HG03342 (cell line): Measurements from ENCODE around the gene EDAR.

Experiments used
- ATAC-seq: cut with Tn5 transposase; IDR thresholded peaks from one replicate; pipeline ENCODE4 v1.9.1; 2021; ENCODE audit warnings: mild to moderate bottlenecking, moderate library complexity; ENCODE audit not compliant: unreplicated experiment

The EDAR gene

DNA sequence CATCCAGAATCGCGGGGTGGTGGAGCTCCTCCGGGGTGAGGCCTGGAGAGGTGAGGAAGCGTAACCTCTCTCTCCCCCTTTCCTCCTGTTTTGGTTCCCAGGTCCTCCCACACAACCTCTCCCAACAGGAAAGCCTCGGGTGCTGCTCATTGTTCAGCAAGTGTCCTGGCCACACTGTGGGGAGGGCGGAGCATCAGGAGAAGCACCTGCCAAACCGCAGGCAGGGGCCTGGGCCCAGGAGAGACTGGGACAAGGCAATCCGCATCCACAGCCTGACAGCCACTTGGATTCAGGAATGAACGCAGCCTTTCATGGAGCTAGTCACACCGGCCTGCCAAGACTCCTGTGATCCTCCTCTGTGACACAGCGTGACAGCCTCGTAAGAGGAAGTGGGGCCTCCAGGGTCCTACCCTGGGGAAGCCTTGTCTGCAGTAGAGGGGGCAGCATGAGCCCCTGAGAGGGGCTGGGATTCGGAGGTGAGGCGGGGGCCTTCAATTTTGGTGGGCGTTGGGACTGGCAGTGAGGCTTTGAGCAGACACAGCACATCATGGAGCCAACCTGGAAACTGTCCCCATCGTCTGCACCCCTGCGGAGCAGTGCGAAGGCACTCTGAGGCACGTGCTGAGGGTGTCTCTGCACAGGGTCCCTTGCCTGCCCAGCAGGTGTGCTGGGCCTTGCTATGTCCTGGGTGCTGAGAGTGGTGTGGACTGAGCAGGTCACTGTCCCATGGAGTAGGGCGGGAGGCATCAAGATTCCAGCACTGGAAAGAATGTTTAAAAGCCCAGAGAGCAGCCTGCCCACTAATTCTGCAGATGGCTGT is 62.2 kb downstream of the EDAR start:
- ATAC-seq = no peak

DNA sequence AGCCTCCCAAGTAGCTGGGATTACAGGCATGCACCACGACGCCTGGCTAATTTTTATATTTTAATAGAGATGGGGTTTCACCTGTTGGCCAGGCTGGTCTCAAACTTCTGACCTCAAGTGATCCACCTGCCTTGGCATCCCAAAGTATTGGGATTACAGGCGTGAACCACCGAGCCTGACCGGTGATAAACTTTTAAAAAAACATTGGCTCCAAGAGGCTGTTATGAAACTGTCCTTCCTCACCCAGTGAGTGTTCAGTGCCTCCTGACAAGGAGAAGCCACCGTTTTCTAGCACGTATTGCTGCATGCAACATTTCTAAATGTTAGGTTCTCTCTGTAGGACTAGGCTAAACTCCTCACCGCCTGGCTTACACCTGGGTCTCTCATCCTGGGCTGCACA is 63.3 kb downstream of the EDAR start:
- no peak for ATAC-seq

DNA sequence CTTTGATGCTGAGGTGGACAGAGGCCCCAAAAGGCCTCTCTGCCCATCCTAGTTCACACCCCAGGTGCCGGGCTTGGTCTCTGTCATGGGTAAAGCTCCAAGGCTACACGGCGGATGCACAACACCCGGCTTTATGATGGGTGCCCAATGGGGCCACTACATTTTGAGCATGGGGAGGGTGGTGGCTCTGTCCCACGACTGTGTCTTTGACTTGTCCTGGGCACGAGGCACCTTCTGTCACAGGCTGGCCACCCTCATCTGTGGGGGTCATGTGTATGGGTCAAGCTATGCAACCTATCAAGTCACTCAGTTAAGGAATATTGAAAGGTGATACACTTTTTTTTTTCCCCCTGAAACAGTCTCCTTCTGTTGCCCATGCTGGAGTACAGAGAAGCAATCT is 63.7 kb downstream of the EDAR start:
- ATAC-seq = no peak

DNA sequence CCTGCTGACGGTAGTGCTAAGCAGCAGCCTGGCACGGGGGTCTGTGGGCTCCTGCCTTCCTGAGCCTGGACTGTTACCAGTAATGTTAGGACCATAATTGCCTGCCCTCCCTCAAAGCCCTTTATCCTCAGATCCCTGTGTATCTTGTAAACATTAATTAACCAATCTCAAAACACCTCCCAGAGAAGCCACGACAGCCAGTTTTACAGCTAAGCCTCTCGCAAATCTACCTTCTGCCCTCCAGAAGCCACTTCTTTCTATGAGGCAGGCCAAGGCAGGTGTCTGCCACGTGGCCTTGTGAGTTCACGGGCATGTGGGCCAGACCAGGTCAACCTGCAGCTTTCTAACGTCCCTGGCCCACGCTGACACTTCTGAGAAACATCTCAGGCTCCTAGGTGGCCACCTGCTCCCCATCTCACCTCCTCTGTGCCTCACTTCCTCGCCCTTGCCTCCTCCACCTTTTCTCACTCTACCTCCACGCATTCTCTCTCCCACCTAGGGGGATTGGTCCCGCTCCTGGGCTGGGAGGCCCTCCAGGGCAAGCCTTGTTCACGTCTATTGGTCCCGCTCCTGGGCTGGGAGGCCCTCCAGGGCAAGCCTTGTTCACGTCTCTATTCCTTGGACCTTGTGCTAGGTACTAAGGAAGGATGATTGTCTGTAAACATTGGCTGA is 64.3 kb downstream of the EDAR start:
- no peak for ATAC-seq

DNA sequence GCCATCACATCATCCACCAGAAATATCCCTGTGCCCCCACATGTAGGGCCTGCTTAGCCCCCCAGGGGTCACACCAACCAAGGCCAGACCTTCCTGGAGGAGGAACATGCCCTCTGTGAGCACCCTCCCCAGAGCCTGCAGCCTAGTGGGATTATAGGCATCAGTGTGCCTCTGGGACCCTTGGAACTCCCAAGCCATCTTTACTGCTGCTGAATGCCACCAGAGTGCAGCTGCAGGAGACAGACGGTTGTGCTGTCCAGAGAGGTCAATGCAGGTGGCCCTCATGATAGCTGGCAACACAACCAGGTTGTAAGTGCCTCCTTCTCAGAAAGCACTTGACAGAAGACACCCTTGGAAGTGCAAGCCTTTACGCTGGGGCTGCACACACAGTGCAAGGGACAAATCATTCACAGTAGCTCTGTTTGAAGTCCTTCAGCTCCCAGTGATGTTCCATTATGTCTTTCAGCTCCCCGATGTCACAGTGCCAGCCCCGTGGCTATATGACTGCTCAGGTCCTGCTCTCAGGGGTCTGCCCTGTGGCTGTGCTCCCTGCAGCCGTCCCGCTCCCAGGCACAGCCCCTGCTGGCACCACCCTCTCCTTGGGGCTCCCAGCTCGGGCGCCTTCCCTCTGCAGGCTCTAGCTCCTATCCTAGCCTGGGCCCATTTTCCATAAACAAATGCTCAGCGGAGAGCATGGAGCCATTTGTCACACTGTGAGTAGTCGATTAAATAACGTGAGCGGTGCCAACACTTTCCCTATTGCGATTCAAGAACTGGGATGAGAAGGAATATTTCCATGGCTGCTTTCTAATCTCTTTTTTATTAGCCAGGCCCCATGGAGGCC is 65.1 kb downstream of the EDAR start:
- no peak for ATAC-seq

DNA sequence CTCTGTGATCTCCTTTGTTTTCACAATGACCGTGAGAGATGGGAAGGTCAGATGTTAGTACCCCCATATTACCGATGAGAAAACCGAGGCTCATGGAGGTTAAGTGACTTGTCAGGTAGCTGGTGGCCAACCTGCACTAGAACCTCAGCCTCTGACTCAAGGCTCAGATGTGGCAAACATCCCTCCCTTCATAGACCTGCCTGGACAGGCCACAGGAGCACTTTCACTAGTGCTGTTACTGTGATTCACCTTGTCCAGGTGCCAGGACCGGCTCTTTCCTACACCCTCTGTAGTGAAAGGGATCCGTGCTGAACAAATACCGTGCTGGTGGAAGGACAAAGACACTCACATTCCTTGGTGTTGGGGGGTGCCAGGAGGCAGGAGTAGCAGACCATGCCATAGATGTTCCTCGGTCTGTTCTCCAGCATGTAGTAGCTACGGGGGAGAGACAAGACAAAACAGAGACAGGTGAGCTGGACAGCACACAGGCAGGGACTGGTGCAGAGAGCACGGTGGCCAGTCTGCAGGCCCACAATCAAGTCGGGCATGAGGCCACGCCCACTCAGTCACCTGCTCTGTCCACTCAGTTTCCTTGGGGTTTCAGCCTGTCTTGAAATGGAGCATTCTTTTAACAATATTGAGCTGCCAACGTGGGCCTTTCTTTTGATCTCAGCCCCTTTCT is 65.9 kb downstream of the EDAR start:
- no peak for ATAC-seq

DNA sequence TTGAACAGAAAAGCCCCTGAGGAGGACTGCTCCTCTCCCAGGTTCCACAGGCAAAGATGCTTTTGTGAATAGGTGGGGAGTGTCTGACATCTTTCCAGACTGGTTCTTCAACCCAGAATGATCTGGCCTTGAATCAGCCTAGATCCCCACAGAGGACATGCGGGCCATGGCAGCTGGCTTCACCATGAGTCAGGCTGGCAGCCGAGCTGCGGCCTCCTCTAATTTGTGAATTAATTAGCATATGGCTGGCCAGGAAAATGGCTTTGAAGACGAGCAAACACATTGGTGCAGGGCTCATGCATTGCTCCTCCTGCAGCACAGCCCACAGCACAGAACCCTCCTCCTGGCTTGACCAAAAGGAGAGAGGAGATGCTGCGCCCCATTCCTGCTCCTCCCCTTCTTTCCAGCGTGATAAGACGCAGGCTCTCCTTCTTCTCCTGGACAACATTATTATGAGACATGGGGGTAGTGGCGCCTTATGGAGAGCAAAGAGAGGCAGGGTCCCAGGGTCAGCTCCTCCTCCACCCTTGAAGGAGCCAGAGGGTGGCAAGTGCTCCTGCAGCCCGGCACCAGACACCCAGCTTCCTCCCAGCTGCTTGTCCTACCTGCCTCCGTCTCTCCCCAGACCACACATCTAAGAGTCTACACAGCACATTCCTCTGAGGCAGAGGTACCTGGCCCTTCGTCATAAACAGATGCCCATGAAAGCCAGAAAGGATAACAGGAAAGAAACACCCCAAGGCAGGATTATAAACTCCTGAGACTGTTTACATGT is 66.7 kb downstream of the EDAR start:
- ATAC-seq = no peak

DNA sequence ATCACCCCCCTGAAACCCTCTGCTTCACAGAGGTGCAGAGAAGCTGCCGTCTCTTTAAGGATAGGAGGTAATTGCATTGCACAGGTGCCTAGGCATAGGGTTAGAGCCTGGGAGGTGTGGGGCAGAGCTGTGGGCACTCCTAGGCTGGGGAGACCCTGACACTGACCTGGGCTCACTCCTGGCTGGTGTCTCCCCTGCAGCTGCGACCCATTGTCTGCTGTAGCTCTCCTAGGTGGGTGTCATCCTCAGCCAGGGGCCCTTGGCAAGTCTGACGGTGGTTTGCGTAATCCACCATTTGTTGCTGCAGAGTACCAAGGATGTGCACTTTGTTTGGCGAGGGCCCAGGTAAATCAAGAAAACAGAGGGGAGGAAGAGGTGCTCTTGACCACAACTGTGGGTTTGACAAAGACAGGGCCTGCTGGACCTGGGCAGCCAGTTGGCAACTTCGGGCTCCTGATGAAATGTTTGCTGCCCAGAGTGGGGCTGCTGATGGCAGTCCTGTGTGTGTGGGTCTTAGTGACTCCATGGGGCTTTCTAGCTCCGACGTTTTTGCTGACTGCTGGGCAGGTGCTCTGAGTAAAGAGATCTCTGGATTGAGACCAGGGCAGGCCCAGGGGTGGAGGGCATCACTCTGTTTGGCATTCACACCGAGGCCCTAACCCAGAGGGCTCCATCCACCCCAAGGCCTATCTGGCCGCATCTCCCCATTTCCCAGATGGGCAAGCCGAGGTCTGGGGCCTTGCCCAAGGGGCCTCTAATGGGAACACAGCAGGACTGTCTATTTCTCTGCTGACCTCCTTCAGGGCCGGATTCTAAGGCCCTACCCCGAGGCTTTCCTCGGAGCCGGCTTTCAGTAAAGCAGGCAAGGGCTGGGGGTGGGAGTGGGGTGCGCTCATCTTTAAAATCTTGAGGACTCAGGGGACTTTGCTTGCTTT is 67.7 kb downstream of the EDAR start:
- ATAC-seq = no peak

DNA sequence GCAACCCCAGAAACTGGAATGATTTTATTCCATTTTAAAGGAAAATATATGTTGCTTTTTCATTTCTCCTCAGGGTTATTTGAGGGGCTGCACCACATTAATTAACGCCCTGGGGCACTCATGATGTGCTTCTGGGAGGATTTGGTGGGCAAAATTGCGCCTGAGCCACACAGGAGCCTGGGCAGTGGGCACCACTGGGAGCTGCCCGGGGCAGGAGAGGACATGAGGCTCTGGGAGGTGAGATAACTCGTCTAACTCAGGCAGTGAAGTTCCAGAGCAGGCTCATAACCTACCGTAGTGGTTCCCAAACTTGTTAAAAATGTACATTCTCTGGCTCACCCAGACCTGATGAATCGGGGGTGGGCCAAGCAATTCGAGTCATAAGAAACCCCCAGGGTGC is 68.3 kb downstream of the EDAR start:
- ATAC-seq = no peak

DNA sequence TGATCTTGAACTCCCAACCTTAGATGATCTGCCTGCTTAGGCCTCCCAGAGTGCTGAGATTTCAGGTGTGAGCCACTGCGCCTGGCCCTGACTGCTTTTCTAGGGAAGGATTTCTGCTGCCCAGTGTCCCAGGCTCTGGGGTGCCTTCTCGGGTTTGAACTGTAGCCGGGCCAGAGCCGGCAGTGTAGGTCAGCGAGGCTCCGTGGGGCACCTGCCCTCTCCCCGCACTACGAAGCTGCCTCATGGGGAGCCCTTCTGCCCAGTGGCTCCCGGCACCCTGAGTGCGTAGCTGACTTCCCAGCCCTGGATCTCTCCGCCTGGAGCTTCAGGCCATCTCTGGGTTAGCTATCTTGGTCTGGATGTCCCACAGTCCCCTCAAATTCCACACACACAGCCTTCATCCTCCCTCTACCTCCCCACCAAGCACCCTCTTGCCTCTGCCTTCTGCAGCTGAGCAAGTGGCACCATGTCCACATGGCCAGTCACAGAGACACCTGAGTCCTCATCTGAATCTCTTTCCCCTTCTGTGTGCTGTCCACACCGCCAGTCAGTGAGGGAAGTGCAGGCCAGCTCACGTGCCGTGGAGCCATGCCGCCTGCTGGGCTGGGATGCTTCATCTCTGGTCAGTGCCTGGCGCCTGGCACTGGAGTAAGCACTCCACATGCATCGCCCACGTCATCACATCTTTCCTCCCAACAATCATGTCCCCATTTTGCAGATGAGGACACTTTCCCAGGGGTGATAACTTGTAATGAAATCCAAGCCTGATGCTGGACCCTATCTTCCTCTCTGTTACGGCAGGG is 69.2 kb downstream of the EDAR start:
- no peak for ATAC-seq

DNA sequence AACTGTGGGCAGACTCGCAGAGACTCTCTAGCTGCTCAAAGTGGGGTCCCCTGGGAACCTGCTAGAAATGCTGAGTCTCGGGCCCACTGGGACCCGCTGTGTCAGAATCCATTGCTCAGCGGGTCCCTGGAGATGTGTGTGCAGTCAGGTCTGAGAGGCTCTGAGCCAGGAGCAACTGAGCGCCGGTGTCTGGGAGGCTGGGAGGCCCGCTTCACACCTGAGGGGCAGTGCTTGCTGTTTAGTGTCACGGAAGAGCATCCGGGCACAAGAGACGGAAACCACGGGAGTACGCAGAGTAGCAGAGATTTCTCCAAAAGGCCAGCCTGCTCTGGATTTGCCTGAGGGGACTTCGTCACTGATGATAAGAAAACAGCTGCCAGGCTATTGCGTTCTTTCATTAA is 70.1 kb downstream of the EDAR start:
- ATAC-seq = no peak

DNA sequence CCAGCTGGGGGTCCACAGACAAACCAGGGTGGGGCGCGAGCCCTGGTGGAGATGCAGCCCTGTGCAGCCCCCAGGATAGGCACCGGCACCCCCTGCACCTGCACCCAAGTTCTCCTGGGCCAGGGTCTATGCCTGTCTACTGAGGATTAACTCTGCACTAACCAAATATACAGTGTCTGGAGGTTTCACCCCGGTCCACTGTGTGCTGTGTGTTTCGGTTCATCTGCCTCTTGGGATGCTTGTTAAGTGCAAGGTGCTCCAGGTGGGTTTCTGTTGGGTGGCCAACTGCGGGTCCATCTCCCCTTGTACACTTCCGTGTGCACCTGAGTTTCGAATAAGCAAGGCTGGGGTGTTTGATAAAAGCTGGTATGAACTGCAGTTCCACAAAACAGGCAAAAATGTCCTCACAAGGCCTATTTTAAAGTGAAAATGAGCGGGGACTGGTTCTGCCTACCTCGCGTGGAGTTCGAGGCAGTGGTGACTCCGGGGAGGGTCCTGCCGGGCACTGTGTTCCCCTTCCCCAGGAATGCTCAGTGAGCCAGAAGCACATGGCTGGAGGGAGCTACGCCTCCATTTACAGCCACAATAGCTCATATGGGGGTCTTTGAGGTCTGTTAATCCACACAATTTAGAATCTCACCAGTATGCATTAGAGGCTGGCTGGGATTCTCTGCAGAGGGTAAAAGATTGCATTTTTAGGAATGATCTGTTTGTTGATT is 70.7 kb downstream of the EDAR start:
- ATAC-seq = no peak

DNA sequence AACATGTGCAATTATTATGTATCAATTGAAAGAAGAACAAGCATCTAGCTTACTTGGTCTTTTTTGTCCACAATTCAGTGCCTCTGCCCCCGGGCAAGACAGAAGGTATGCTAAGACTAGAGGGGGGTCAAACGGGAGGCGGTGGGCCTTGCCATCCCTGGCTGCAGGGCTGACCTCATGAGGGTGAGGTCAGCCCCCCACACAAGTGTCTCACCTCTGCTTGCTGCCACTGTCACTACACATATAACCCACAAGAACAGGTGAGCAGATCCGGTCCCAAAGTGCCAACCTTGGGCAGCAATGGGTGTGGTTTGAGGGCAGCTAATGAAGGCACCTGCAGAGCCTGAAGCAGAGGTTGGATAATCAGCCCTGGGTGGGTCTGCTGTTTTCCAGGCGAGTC is 71.5 kb downstream of the EDAR start:
- ATAC-seq = no peak

DNA sequence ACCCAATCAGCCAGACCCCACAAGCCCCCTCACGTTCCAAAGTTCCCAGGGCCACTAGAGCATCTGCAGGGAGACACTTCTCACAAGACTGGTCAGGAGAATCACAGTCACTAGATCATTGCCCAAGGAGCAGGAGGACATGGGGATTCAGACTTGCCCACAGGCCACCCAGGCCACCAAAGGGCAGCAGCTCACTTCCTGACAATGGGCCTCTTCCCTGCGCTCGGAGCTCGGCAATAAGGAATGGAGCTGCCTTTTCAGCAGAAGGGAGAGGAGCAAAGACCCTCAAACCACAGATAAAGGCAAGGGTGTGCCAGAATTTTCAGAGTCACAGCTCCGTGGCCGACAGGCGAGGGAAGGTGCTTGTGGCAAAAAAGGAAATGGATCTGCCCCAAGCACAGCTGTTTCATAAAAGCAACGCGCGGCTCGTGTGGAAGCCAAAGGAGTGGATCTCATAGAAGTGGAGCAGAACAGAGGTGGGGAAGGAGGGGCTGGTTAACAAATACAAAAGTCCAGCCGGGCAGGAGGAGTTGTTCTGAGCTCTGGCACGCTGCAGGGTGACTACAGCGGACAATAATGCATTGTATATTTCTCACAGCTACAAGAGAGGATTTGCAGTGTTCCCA is 72.1 kb downstream of the EDAR start:
- no peak for ATAC-seq

DNA sequence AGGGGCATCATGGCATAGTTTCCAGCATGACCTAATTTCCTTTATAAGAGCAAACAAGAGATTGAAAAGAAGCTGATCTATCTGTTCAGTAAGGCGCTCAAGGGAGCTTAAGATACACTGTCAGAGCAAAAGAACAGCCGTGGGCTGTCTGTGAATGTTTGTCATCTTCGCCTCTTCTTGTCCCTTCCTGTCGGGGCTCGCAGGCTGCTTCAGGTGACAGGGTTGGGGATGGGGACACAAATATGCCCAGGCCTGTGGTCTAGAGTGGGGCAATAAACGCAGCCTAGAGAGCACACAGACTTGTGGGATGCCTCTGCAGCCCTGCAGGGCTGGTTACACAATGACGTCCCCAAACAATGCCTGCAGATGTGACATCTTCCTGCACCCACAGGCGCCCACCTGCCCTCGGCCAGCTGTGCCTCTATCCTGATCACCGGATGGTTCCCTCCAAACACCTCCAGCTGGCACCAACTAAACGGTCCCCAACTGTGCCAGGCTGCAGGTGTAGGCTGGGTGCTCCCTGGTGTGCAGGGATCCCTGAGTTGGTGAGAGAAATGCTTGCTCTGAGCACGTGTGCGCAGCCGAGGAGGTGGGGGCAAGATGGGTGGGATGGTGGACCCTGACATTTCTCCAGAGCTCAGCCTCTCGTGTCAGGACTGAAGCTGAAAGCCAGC is 72.8 kb downstream of the EDAR start:
- ATAC-seq = no peak

DNA sequence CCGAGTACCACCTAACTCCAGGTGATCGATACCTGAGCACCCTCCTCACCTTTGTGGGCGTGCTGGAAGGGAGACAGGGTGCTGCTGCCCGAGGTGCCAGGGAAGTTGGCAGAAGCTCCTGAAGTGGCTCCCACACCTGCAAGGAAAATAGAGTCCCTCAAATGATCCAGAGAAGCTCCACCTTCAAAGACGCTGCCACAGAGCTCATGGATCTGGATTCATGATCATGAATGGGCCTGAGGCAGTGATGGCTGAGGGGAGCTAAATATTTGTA is 76.5 kb downstream of the EDAR start:
- no peak for ATAC-seq
